Stimulated activated CD4-positive, alpha-beta T cell treated with anti-CD3 and anti-CD28 coated beads, TNF-alpha, amount 100 ng/mL, for 1 hour (primary cell): Measurements from ENCODE around the gene HRH2.
"Not testable (repeated sequence)": the region's sequence is repeated elsewhere in the genome, so short reads cannot be mapped to it uniquely, and the experiment has no call there.

Experiments used
- DNase-seq, 3 donors: peaks; one replicate each; pipeline ENCODE4 v3.0.0-alpha.2; 2020; ENCODE audit warnings: low read depth in 3 of 3, low spot score in 1 of 3

Gene HRH2

DNA sequence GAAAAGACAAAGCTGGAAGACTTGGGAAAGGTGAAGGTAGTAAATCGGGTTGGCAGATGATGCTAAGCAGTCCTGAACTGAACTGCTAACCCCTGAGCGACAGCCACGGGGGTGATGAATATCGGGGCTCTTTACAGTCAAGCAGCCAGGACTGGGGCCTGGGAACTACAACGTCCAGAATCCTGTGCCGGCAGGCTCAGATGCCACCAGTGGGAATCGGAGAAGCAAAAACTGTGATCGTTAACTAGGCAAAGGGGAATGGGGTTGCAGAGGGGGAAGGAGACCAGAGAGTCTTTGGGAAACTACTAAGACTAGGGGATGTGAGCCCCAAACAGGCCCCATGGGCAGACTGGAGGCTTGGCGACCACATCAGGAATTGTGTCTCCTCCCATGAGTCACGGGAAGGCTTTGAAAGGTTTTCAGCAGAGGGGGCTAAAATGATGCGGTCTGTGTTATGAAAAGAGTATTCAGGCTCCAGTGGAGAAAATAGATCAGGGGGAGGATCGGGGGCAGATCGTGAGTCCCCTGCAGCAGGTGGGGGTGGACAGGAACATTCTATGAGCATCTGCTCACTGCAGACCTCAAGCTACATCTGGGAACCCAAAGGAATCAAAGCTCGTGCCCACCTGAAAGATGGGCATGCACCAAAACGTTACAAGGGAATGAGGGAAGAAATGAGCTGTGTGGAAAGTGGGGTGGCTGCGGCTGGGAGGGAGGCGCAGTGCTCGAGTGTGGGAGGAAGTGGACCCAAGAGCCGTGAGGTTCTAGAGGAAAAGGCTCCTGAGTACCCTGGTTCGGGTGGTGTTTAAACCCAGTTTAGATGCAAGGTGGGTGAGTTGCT is 53.8 kb downstream of the HRH2 start:
- no peak for DNase-seq

DNA sequence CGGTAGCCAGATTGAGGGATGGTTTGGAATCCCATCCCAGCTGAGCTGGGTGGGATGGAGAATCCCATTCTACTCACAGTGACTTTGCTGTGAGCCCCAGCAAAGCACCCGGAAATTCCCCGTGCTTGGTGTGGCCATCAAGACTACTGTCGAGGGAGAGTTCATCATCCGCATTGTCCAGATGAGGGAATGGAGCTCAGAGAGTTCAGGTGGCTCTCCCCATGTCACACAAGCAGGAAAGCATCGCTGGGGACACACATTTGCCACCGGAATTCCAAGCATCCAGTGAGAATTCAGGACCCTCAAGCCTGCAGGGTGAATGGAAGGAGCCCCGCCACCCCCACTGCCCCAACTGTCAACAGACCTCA is 54.4 kb downstream of the HRH2 start:
- no peak for DNase-seq

- no peak for DNase-seq
Observed at GRCh38 chr5:175712681-175713085, 54.8 kb downstream of the HRH2 start.

- DNase-seq, result no peak
Observed at GRCh38 chr5:175713930-175714329, 56.1 kb downstream of the HRH2 start.

DNA sequence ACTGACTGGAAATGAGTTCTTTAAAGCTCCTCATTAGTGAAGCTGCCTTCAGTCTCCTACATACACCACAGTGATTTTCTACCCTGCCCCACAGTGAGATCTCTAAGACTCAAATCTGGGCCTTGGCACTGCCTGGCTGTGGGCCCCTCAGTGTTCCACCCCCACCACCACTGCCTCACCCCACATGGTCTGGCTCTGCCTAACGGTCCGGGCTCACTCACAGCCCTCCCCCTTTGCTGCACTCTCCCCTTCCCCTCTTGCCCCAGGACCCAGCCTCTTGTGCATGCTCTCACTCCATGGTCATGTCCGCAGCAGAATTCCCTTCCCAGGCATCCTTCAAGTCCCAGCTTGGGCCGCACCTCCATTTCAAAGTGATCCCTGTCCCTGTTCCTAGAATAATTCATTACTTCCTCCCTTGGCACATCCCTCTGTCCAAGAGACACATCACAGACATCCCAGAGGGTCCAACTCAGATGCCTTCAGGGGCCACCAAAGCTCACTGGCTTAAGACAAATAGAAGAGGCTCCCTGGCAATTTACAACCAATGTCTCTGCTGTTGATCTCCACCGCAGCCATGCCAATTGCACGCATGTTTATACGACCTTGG is 56.7 kb downstream of the HRH2 start:
- no peak for DNase-seq

- no peak for DNase-seq
Observed at GRCh38 chr5:175715627-175716522, 58.0 kb downstream of the HRH2 start.

DNA sequence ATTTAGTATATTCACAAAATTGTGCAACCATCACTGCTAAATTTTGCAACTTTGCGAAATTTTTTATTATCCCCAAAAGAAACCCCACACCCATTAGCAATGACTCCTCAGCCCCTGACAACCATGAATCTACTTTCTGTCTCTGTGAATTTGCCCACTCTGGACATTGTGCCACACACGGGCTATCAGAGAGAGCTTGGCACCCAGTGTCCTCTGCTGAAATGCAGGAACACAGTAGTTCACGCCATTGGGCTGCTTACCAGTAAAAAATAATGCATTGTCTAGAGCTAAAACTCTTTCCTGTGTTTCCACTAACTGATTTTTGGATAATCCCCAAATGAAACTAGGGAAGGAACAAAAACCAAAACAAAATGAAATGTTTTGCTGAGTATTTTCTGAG is 60.0 kb downstream of the HRH2 start:
- DNase-seq, result no peak

DNA sequence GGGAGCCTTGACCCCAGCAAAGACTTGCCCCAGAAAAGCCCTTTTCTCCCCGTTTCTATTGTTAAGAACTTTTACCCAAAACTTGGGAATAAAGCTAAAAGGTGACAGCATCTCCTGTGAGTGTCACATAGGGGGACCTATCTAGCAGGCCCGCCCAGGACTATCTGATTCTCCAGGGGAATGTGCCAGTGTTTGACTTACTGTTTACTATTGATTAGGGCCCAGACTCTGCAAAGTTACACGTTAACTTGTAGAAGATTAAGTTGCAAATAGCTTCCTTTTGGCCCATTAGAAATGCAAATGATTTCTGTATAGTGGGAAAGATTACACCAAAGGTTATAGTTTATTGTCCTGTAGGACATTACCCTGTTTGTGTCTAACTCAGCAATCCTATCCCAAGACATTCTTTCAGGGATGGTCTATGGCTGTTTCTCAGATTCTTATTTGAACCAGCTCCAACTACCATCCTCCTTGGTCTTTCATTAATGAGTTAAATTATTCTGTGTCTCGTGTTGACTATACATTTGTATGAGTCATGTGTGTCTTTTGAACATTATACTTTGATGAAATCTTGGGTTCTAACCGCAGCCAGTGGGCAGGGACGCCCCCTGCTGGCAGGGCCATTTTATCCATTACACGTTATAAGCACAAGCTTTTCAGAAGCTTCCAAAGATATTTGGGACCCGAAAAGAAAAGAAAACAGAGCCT is 60.7 kb downstream of the HRH2 start:
- peak in 2 of 3 donors; percentile 12 to 72 for DNase-seq

- DNase-seq, result not testable (repeated sequence)
Observed at GRCh38 chr5:175719109-175719432, 61.2 kb downstream of the HRH2 start.

DNA sequence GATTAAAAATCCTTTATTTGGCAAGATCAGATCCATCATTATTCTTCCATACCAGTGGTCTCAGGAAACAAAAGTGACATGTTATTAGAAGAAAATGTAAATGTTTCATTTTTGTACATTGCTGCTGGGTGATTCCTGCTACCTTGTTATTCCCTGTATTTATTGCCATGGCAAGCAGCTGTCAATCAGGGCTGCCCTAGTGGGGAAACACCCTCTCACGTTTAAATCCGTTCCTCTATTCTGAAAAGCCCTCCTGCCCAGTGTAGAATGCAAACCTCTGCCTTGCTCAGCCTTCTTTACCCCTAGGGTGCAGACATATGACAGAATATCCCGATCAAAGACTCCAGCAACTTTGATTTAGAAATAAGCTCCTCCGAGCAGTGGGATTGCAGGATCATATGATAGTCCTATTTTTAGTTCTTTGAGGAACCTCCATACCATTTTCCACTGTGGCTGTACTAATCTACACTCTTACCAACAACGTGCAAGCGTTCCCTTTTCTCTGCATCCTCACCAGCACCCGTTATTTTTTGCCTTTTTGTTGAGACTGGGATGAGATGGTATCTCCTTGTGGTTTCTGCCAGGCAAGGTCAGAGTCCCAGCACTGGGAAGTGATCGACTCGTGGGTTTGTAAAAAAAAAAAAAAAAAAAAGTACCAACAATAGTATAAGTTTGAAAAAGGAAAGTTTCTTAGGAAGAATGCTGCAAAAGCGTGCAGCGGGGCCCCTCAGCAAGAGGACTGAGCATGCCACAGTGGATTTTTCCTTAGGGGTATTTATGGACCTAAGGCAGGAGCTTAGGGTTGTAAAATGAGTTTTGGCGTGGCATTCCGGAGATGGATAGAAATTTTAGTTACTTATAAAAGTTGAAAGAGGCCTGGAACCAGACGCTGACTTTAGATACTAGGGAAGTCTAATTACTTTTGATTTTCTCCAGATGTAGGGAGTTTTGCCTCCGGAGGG is 66.7 kb downstream of the HRH2 start:
- no peak for DNase-seq

DNA sequence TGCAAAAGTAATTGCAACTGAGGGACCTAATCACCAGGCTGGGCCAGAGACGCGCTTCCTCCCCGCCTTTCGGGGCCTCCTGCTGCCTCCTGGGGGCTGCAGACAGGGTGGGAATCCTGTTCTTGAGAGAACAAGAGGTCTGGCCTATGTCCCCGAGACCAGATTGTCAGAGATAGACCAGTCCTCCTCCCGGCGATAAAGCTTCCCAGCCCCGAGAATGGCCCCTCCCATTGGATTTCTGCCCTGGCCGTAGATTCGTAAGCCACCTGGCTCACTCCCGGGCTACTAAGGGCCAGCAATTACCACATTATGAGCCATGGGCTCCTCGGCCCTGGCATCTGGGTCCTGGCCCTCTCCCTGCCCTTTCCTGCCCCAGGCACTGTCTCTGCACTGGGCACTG is 70.4 kb downstream of the HRH2 start:
- DNase-seq, result no peak

DNA sequence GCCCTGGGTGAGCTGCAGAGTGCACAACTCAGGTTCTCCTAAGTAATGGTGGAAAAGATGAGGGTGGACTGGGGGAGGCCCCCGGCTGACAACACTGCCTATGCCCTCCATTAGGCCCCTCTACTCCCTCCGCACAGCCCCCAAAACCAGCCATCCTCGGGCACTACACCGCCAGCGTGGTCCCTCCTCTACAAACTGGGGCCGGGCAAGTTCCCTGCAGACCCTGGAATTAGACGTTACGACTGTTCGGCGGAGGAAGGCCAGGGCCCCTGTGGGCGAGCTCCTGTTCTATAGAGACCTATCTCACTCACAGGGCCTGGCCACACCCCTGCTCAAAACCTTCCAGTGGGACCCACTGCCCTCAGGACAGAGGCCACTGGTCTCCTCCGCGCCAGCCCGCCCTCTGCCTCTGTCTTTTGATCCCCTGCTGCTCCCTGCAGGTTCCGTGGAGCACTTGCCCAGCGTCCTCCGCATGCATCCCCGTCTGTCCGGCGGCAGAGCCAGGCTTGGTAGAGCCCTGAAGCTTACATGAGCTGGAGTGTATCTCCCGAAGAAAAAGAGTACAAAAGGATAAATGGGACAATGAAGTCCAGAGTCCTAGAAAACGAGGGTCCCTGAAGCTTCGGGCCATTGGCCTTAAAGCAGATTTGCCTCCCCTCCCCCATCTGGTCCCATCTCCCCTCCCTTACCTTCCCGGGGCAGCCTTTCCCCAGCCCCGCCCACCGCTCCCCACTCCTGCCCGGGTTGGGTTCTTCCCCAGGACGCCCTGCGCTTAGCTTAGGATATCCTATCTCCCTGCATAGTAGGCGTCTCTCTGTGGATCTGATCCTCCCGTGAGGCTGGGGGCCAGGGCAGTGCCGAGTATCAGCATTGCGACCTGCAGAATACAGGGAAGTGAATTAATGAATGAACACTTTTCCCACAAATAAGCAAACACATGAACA is 71.3 kb downstream of the HRH2 start:
- no peak for DNase-seq

DNA sequence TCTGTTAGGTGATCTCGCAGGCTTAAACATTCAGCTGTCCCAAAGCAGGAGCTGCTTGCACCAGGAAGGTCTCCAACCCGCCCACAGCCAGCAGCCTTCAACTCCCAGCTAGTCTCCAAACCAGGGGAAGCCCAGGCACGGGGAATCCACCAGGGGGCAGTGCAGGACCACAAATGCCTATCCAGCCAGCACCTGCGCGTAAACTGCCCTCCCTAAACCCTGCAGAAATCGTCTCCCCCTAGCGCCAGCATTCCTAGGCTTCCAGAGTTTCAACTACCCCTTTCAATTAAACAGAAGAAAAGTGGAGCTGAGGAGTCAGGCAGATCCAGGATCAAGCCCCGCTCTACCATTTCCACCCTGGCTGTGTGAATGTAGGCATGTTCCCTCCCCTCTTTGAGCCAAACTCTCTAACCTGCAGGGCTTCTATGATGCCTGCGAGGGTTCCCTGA is 72.0 kb downstream of the HRH2 start:
- peak; percentile 79 to 94 (median 84) for DNase-seq

GRCh38 chr5:175731172-175731571 is 73.3 kb downstream of the HRH2 start:
- no peak for DNase-seq

- DNase-seq, result no peak
Observed at GRCh38 chr5:175731756-175732465, 74.0 kb downstream of the HRH2 start.

- no peak for DNase-seq
Observed at GRCh38 chr5:175733017-175733416, 75.1 kb downstream of the HRH2 start.

DNA sequence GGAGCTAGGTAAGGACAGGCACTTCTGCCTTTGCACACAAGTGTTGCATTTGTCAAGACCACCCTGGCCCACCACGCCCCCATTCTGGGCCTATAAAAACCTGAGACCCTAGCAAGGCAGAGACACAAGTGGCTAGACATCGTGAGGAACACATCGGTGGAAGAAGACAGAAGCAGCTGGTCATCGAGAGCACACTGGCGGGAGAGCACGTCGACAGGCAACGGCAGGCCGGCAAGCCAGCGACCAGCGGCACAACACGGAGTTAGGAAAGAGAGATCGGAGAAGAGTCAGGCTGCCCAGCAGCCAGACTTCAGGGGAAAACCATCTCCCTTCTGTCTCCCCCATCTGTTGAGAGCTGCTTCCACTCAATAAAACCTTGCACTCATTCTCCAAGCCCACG is 76.1 kb downstream of the HRH2 start:
- no peak for DNase-seq

DNA sequence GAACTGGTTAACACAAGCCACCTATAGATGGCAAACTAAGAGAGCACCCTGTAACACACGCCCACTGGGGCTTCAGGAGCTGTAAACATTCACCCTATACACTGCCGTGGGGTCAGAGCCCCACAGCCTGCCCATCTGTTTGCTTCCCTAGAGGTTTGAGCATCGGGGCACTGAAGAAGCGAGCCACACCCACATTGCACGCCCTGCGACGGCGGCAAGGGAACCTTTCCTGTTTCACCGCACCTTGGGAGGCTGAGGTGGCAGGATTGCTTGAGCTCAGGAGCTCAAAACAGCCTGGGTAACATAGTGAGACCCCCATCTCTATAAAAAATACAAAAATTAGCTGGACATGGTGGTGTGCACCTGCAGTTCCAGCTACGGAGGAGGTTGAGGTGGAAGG is 76.6 kb downstream of the HRH2 start:
- DNase-seq, result no peak
